Sigmoid colon (tissue), 7 donors: ENCODE data around the gene TRABD2B. TPM values are rescaled to one million over a fixed set of nuclear protein-coding genes. Genes with fewer than 3 reads are reported as not detected.
A peak's percentile ranks its signal among the peaks of the same experiment; 100 is the strongest.

Experiments
- DNase-seq: peaks from one replicate; pipeline ENCODE4 v3.0.0-alpha.2; 2019
- H3K27ac ChIP-seq, 4 donors: fragments of 200-600 bp; sonication (generic); one replicate each; pipeline ENCODE4 v1.5.1; 2016 to 2019; ENCODE audit warnings: mild to moderate bottlenecking in 1 of 4
- H3K27me3 ChIP-seq, 3 donors: fragments of 200-600 bp; sonication (generic); one replicate each; pipeline ENCODE4 v1.5.1; 2019; ENCODE audit warnings: mild to moderate bottlenecking in 1 of 3
- H3K36me3 ChIP-seq, 4 donors: fragments of 200-600 bp; sonication (generic); one replicate each; pipeline ENCODE4 v1.5.1; 2016 to 2019
- H3K4me1 ChIP-seq, 4 donors: fragments of 200-600 bp; sonication (generic); one replicate each; pipeline ENCODE4 v1.5.1; 2017 to 2019
- H3K4me3 ChIP-seq, 4 donors: fragments of 200-600 bp; sonication (generic); one replicate each; pipeline ENCODE4 v1.5.1; 2017 to 2019; ENCODE audit warnings: mild to moderate bottlenecking in 2 of 4, moderate library complexity in 1 of 4
- H3K9me3 ChIP-seq, 4 donors: fragments of 200-600 bp in 3 of 4; sonication (generic) in 3 of 4; one replicate each; pipeline versions ENCODE4 v1.5.1 to v1.6.1; 2013 to 2019
- EP300 ChIP-seq, 4 donors: sonication (generic); formaldehyde crosslinking; IDR thresholded peaks; one replicate each; pipeline ENCODE4 v1.6.1; 2017; ENCODE audit warnings: antibody characterized with exemption in 4 of 4
- POLR2A ChIP-seq, 2 donors: fragments of 450-650 bp; IDR thresholded peaks; one replicate each; pipeline ENCODE4 v1.6.1; 2016; ENCODE audit warnings: antibody characterized with exemption in 2 of 2, mild to moderate bottlenecking in 2 of 2, moderate library complexity in 2 of 2
- POLR2AphosphoS5 ChIP-seq, 4 donors: sonication (generic); formaldehyde crosslinking; IDR thresholded peaks; one replicate each; pipeline ENCODE4 v1.6.1; 2017; ENCODE audit warnings: antibody characterized with exemption in 4 of 4
- WGBS, 2 donors: extraction: QIAGEN DNeasy Blood & Tissue Kit; methylation state at CpG; one replicate each; pipeline ENCODE4 v1.1.7; 2013; 5-methylcytosine and 5-hydroxymethylcytosine counted together
- intact Hi-C: fragments of 100-400 bp; cut with DNase I; formaldehyde crosslinking; loops from one replicate; pipeline ENCODE4 v1.15.1; 2023
- polyA plus RNA-seq, 3 donors: library from polyadenylated mRNA; stranded (reverse); fragments of 200-250 nt; gene quantifications; one replicate each; pipeline ENCODE4 v1.2.3, GENCODE V29; 2013
- total RNA-seq, 4 donors: library from RNA; depleted of rRNA; stranded (reverse); fragments of >200 nt; gene quantifications; one replicate each; pipeline ENCODE4 v1.1.0, GENCODE V29; 2016
- TF ChIP-seq, protein P1 (sequence below), 4 experiments: fragments of 450-650 bp in 3 of 4; fragments of 200-600 bp in 1 of 4; IDR thresholded peaks; one replicate each; pipeline ENCODE4 v1.5.1; 2016 to 2019; ENCODE audit warnings: antibody characterized with exemption in 4 of 4, mild to moderate bottlenecking in 3 of 4, moderate library complexity in 2 of 4
- donor health status: healthy with polysubstance abuse.
- donor health status: Bipolar disorder and iron deficiency.
- donor health status: healthy.

The TRABD2B gene
- total and polyA plus RNA-seq, 7 donors, result 0.63 to 1.8 (median 1.0) TPM; not detected in 1

DNA sequence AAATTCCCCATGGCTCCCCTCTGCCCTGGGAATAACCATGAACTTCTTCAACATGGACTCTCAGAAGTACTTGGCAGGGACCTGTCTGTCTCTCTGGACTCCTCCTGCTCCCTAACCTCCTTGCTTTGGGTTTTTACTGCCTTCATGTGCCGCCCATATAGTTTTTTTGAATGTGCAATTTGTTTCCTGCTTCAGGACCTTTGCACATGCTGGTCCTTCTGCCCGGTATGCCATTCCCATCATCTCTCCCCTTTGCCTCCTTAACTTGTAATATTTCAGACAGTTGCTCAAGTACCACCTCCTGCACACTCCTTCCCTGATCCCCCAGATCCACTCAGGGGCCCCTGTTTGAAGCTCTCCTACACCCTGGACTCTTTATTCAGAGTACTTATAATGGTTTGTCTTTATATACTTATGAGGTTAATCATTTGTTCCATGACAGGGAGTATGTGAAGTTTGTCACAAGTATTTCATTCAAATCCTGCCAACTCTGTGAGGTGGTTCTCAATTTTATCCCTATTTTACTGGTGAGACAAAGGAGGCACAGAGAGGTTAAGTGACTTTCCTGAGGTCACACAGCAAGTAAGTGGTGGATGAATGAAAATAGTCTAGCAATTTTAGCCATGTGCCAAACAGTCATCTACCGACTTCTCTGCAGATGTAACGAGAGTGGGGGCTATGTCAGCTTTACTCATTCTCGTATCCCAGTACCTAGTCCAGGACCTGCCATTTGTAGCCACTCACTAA, 180.7 kb downstream of the TRABD2B start:
- DNase-seq, result no peak
- WGBS, 2 donors, result 87 to 89% methylated on average over 5 of the region's 5 CpGs
- intact Hi-C loops, result no loop called here
- no peak overlapping the region for H3K27ac ChIP-seq
- TF ChIP-seq POLR2A (IDR thresholded peaks at IDR 0.05) (no peak), POLR2AphosphoS5 (IDR thresholded peaks at IDR 0.05) (no peak), EP300 (IDR thresholded peaks at IDR 0.05) (no peak)
- TF ChIP-seq, protein P1, sequence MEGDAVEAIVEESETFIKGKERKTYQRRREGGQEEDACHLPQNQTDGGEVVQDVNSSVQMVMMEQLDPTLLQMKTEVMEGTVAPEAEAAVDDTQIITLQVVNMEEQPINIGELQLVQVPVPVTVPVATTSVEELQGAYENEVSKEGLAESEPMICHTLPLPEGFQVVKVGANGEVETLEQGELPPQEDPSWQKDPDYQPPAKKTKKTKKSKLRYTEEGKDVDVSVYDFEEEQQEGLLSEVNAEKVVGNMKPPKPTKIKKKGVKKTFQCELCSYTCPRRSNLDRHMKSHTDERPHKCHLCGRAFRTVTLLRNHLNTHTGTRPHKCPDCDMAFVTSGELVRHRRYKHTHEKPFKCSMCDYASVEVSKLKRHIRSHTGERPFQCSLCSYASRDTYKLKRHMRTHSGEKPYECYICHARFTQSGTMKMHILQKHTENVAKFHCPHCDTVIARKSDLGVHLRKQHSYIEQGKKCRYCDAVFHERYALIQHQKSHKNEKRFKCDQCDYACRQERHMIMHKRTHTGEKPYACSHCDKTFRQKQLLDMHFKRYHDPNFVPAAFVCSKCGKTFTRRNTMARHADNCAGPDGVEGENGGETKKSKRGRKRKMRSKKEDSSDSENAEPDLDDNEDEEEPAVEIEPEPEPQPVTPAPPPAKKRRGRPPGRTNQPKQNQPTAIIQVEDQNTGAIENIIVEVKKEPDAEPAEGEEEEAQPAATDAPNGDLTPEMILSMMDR (IDR thresholded peaks at IDR 0.05), result no peak
- no peaks in the 10 kb centered on the region for H3K27me3 ChIP-seq
- no peaks in the 10 kb centered on the region for H3K4me1 ChIP-seq
- no peaks in the 10 kb centered on the region for H3K36me3 ChIP-seq
- H3K9me3 ChIP-seq, result no peaks in the 10 kb centered on the region
- no peak overlapping the region for H3K4me3 ChIP-seq

- WGBS, 2 donors, result 70 to 89% methylated on average over 12 of the region's 12 CpGs
- Histone ChIP-seq H3K27me3 (no peaks in the 10 kb centered on the region), H3K27ac (peak overlapping the region in 1 of 4 donors; percentile 3), H3K36me3 (no peaks in the 10 kb centered on the region), H3K4me3 (no peak overlapping the region), H3K9me3 (no peaks in the 10 kb centered on the region), H3K4me1 (no peaks in the 10 kb centered on the region)
- no peak for DNase-seq
- TF ChIP-seq POLR2AphosphoS5 (IDR thresholded peaks at IDR 0.05) (no peak), EP300 (IDR thresholded peaks at IDR 0.05) (no peak)
- TF ChIP-seq, protein P1 (IDR thresholded peaks at IDR 0.05), result no peak
- intact Hi-C loops, result no loop called here
Measured at GRCh38 chr1:47814612-47815395, 182.4 kb downstream of the TRABD2B start.

- WGBS, 2 donors, result 82 to 90% methylated on average over 5 of the region's 5 CpGs
- TF ChIP-seq POLR2A (IDR thresholded peaks at IDR 0.05), result no peak
- TF ChIP-seq EP300 (IDR thresholded peaks at IDR 0.05), result no peak
- intact Hi-C loops, result no loop called here
Measured at GRCh38 chr1:47813970-47814369, 183.2 kb downstream of the TRABD2B start.

GRCh38 chr1:47812904-47813514, 184.2 kb downstream of the TRABD2B start:
- no peak for DNase-seq
- TF ChIP-seq EP300 (IDR thresholded peaks at IDR 0.05) (no peak), POLR2AphosphoS5 (IDR thresholded peaks at IDR 0.05) (no peak), POLR2A (IDR thresholded peaks at IDR 0.05) (no peak)
- TF ChIP-seq, protein P1 (IDR thresholded peaks at IDR 0.05), result no peak
- 81 to 85% methylated on average over 7 of the region's 7 CpGs for WGBS, 2 donors
- no peak overlapping the region for H3K4me3 ChIP-seq
- no peaks in the 10 kb centered on the region for H3K4me1 ChIP-seq
- intact Hi-C loops, result no loop called here
- no peaks in the 10 kb centered on the region for H3K9me3 ChIP-seq
- no peak overlapping the region for H3K27ac ChIP-seq
- no peaks in the 10 kb centered on the region for H3K27me3 ChIP-seq
- no peaks in the 10 kb centered on the region for H3K36me3 ChIP-seq

More at GRCh38 chr1:47813970-47814369, 183.2 kb downstream of the TRABD2B start:
- no peaks in the 10 kb centered on the region for H3K36me3 ChIP-seq
- H3K4me1 ChIP-seq, result no peaks in the 10 kb centered on the region
- H3K27me3 ChIP-seq, result no peaks in the 10 kb centered on the region
- no peak overlapping the region for H3K27ac ChIP-seq
- no peaks in the 10 kb centered on the region for H3K9me3 ChIP-seq
- DNase-seq, result no peak
- H3K4me3 ChIP-seq, result no peak overlapping the region
